Measurements from ENCODE around the gene IRF9. TPM values are rescaled to one million over a fixed set of nuclear protein-coding genes. Genes with fewer than 3 reads are reported as not detected.

Gene IRF9
- total and polyA plus RNA-seq, 2 of the 13 experiments (the other 11 are each of a cell fraction or from before 2014, with no cell fraction given), result 14.9 to 49.7 TPM

- TF ChIP-seq MTF1 (CRISPR knock-in tag; IDR thresholded peaks at IDR 0.05) (no peak), MAFF (IDR thresholded peaks at IDR 0.05; ENCODE audit: low read depth, low read length) (no peak), REPIN1 (CRISPR knock-in tag; IDR thresholded peaks at IDR 0.05; ENCODE audit: borderline replicate concordance, low read depth) (peak; percentile 15; the same call in 1 of the 2 replicates), MXI1 (IDR thresholded peaks at IDR 0.05; ENCODE audit: borderline replicate concordance, low read depth, low read length) (peak; percentile 93; the same call in 2 of the 3 replicates), HNF4G (IDR thresholded peaks at IDR 0.05; ENCODE audit: borderline replicate concordance, low read depth, low read length) (0 out of 2 replicates have a peak, but pooled peaks have one; percentile 28), HNF4G (CRISPR knock-in tag; IDR thresholded peaks at IDR 0.05; ENCODE audit: borderline replicate concordance, low read depth) (peak; percentile 86), ZNF770 (CRISPR knock-in tag; IDR thresholded peaks at IDR 0.05) (no peak), ZNF512B (CRISPR knock-in tag; IDR thresholded peaks at IDR 0.05; ENCODE audit: borderline replicate concordance) (peak; percentile 7; the same call in 1 of the 2 replicates), BATF2 (CRISPR knock-in tag; IDR thresholded peaks at IDR 0.05) (no peak), CSRNP2 (CRISPR knock-in tag; conservative IDR thresholded peaks at IDR 0.05; ENCODE audit: low read depth) (no peak), ZXDC (CRISPR knock-in tag; IDR thresholded peaks at IDR 0.05) (no peak), FOXK2 (IDR thresholded peaks at IDR 0.05) (no peak), BRCA1 (CRISPR knock-in tag; IDR thresholded peaks at IDR 0.05) (no peak; the same call in 1 of the 2 replicates), SOX13 (IDR thresholded peaks at IDR 0.05) (0 out of 2 replicates have a peak, but pooled peaks have one; percentile 32), SOX13 (CRISPR knock-in tag; conservative IDR thresholded peaks at IDR 0.05 in 1 of 2, IDR thresholded peaks at IDR 0.05 in 1 of 2) (peak in 1 of 2 experiments; percentile 63; a peak in 1 of 4 replicates), GLI4 (CRISPR knock-in tag; IDR thresholded peaks at IDR 0.05; ENCODE audit: borderline replicate concordance) (peak; percentile 96), MAFK (conservative IDR thresholded peaks at IDR 0.05 in 1 of 2, IDR thresholded peaks at IDR 0.05 in 1 of 2; ENCODE audit: low read length in 2 of 2) (no peak), ZNF343 (CRISPR knock-in tag; IDR thresholded peaks at IDR 0.05) (no peak)
These were observed 25.0 kb upstream of the IRF9 start, which contains the start of gene PSME1 (continued) for GRCh38 chr14:24135834-24136683.

Data from HepG2 (cell line).